GM21737 (cell line): Measurements from ENCODE around the gene MYL12B.
A peak's percentile ranks its signal among the peaks of the same experiment; 100 is the strongest.
"Not testable (repeated sequence)": the region's sequence is repeated elsewhere in the genome, so short reads cannot be mapped to it uniquely, and the experiment has no call there.

Experiments
- ATAC-seq: cut with Tn5 transposase; IDR thresholded peaks from one replicate; pipeline ENCODE4 v1.9.1; 2021; ENCODE audit warnings: mild to moderate bottlenecking, moderate library complexity; ENCODE audit not compliant: unreplicated experiment

Gene MYL12B

GRCh38 chr18:3261373-3262233, at the start of gene MYL12B:
TSS of gene MYL12B (plus strand) at chr18:3262133. CDS start at chr18:3272899, 10,766 bp downstream.
- peak; percentile 77 for ATAC-seq

- ATAC-seq: no peak
Observed at GRCh38 chr18:3212657-3213056, 49.3 kb upstream of the MYL12B start.

GRCh38 chr18:3213300-3214059, 48.5 kb upstream of the MYL12B start:
- ATAC-seq: no peak

GRCh38 chr18:3214855-3215637, 46.9 kb upstream of the MYL12B start:
- ATAC-seq: no peak

- ATAC-seq: no peak
Observed at GRCh38 chr18:3216987-3217386, 44.9 kb upstream of the MYL12B start.

- no peak for ATAC-seq
Observed at GRCh38 chr18:3217948-3218647, 43.8 kb upstream of the MYL12B start.

GRCh38 chr18:3218819-3219218, 43.1 kb upstream of the MYL12B start:
- no peak for ATAC-seq

- ATAC-seq: no peak
Observed at GRCh38 chr18:3219241-3219630, 42.7 kb upstream of the MYL12B start.

- no peak for ATAC-seq
Observed at GRCh38 chr18:3219631-3220335, 42.1 kb upstream of the MYL12B start, which contains the start of gene MYOM1. TSS of gene MYOM1 (minus strand) at chr18:3219968. CDS start at chr18:3215223, 4,745 bp downstream.

GRCh38 chr18:3220868-3221267, 41.1 kb upstream of the MYL12B start:
- ATAC-seq: not testable (repeated sequence)

GRCh38 chr18:3221496-3221895, 40.4 kb upstream of the MYL12B start:
- ATAC-seq: no peak

- no peak for ATAC-seq
Observed at GRCh38 chr18:3223356-3223755, 38.6 kb upstream of the MYL12B start.

GRCh38 chr18:3224223-3224622, 37.7 kb upstream of the MYL12B start:
- ATAC-seq: no peak

- ATAC-seq: no peak
Observed at GRCh38 chr18:3225588-3225987, 36.3 kb upstream of the MYL12B start.

GRCh38 chr18:3226048-3226447, 35.9 kb upstream of the MYL12B start:
- no peak for ATAC-seq

GRCh38 chr18:3230401-3231334, 31.3 kb upstream of the MYL12B start:
- ATAC-seq: no peak

- no peak for ATAC-seq
Observed at GRCh38 chr18:3233004-3233403, 28.9 kb upstream of the MYL12B start.

- ATAC-seq: no peak
Observed at GRCh38 chr18:3233433-3234168, 28.3 kb upstream of the MYL12B start.
